H9 (cell line): ENCODE measurements around the gene SLX4IP. TPM values are rescaled to one million over a fixed set of nuclear protein-coding genes. Genes with fewer than 3 reads are reported as not detected.

Source experiments
- DNase-seq: peaks from one replicate; pipeline ENCODE4 v3.0.0-alpha.2; 2017
- H2AFZ ChIP-seq: one replicate; pipeline ENCODE4 v1.6.1; 2013; ENCODE audit warnings: mild to moderate bottlenecking, low read length, control low read depth, moderate library complexity
- H2AK5ac ChIP-seq: 2 replicates; pipeline ENCODE4 v1.6.1; 2013; ENCODE audit warnings: low read length, control low read depth, mixed read lengths; ENCODE audit not compliant: insufficient read length
- H2BK120ac ChIP-seq: one replicate; pipeline ENCODE4 v1.6.1; 2013; ENCODE audit warnings: low read depth, mild to moderate bottlenecking, low read length, control low read depth, inconsistent platforms; ENCODE audit not compliant: poor library complexity, severe bottlenecking
- H2BK12ac ChIP-seq: 2 replicates; pipeline ENCODE4 v1.6.1; 2013; ENCODE audit warnings: low read length, control low read depth, mixed read lengths, low read depth; ENCODE audit not compliant: insufficient read length
- H2BK15ac ChIP-seq: 2 replicates; pipeline ENCODE4 v1.6.1; 2013; ENCODE audit warnings: low read depth, low read length, control low read depth
- H2BK20ac ChIP-seq: one replicate; pipeline ENCODE4 v1.6.1; 2013; ENCODE audit warnings: low read depth, mild to moderate bottlenecking, low read length, control low read depth, inconsistent platforms; ENCODE audit not compliant: poor library complexity, severe bottlenecking
- H2BK5ac ChIP-seq: 2 replicates; pipeline ENCODE4 v1.6.1; 2013; ENCODE audit warnings: low read length, control low read depth, mixed read lengths; ENCODE audit not compliant: insufficient read length
- H3K14ac ChIP-seq: 2 replicates; pipeline ENCODE4 v1.6.1; 2013; ENCODE audit warnings: low read length, control low read depth; ENCODE audit not compliant: insufficient read depth
- H3K18ac ChIP-seq: 2 replicates; pipeline ENCODE4 v1.6.1; 2013; ENCODE audit warnings: low read depth, mild to moderate bottlenecking, mixed read lengths, low read length, control low read depth; ENCODE audit not compliant: insufficient read length
- H3K23ac ChIP-seq: 2 replicates; pipeline ENCODE4 v1.6.1; 2013; ENCODE audit warnings: low read length, control low read depth, mixed read lengths, low read depth; ENCODE audit not compliant: insufficient read length
- H3K23me2 ChIP-seq: 2 replicates; pipeline ENCODE4 v1.6.1; 2013; ENCODE audit warnings: low read depth, mild to moderate bottlenecking, mixed read lengths, low read length, control low read depth; ENCODE audit not compliant: insufficient read length, poor library complexity, severe bottlenecking
- H3K27ac ChIP-seq: 2 replicates; pipeline ENCODE4 v1.5.1; 2013; ENCODE audit warnings: low read length, control low read depth, mixed read lengths, low read depth; ENCODE audit not compliant: insufficient read length
- H3K27me3 ChIP-seq: 2 replicates; pipeline ENCODE4 v1.6.1; 2013; ENCODE audit warnings: low read length, control low read depth, inconsistent platforms; ENCODE audit not compliant: insufficient read depth
- H3K4ac ChIP-seq: 2 replicates; pipeline ENCODE4 v1.6.1; 2013; ENCODE audit warnings: low read depth, mild to moderate bottlenecking, control low read depth, inconsistent platforms, low read length, moderate library complexity
- H3K4me1 ChIP-seq: 2 replicates; pipeline ENCODE4 v1.6.1; 2013; ENCODE audit warnings: low read length, control low read depth, inconsistent platforms; ENCODE audit not compliant: insufficient read depth
- H3K4me2 ChIP-seq: 2 replicates; pipeline ENCODE4 v1.6.1; 2013; ENCODE audit warnings: low read length, control low read depth, mixed read lengths; ENCODE audit not compliant: insufficient read length, insufficient read depth
- H3K56ac ChIP-seq: 2 replicates; pipeline ENCODE4 v1.6.1; 2013; ENCODE audit warnings: low read depth, mild to moderate bottlenecking, mixed read lengths, low read length, control low read depth; ENCODE audit not compliant: insufficient read length
- H3K79me1 ChIP-seq: 2 replicates; pipeline ENCODE4 v1.6.1; 2013; ENCODE audit warnings: low read depth, mild to moderate bottlenecking, moderate library complexity, low read length, control low read depth, inconsistent platforms; ENCODE audit not compliant: insufficient read depth, poor library complexity, severe bottlenecking
- H3K79me2 ChIP-seq: 2 replicates; pipeline ENCODE4 v1.6.1; 2013; ENCODE audit warnings: low read length, control low read depth, inconsistent platforms; ENCODE audit not compliant: insufficient read depth
- H3K9ac ChIP-seq: 2 replicates; pipeline ENCODE4 v1.6.1; 2013; ENCODE audit warnings: low read length, control low read depth, mixed read lengths; ENCODE audit not compliant: insufficient read length; ENCODE audit errors: extremely low read depth
- H3K9me3 ChIP-seq: one replicate; pipeline ENCODE4 v1.6.1; 2013; ENCODE audit warnings: low read depth, low read length, inconsistent platforms; ENCODE audit not compliant: control insufficient read depth
- H3T11ph ChIP-seq: one replicate; pipeline ENCODE4 v1.6.1; 2013; ENCODE audit warnings: mild to moderate bottlenecking, low read length, control low read depth, inconsistent platforms
- H4K20me1 ChIP-seq: one replicate; pipeline ENCODE4 v1.6.1; 2013; ENCODE audit not compliant: control insufficient read depth, insufficient read length, insufficient read depth
- H4K5ac ChIP-seq: 2 replicates; pipeline ENCODE4 v1.6.1; 2013; ENCODE audit warnings: low read depth, mild to moderate bottlenecking, mixed read lengths, low read length, control low read depth; ENCODE audit not compliant: insufficient read length
- H4K8ac ChIP-seq: replicated peaks from 2 replicates; pipeline ENCODE4 v1.6.1; 2013; ENCODE audit warnings: low read length, control low read depth, mixed read lengths, low read depth; ENCODE audit not compliant: insufficient read length
- H4K91ac ChIP-seq: 2 replicates; pipeline ENCODE4 v1.6.1; 2013; ENCODE audit warnings: low read depth, mild to moderate bottlenecking, moderate library complexity, mixed read lengths, low read length, control low read depth; ENCODE audit not compliant: insufficient read length
- H3K27ac Mint-ChIP-seq, 3 experiments: 2 replicates in 2 of 3; 3 replicates in 1 of 3; pipeline ENCODE4 v1.8.0; 2020 to 2021; ENCODE audit warnings: mixed read lengths in 3 of 3, mild to moderate bottlenecking in 1 of 3, moderate library complexity in 1 of 3
- H3K27me3 Mint-ChIP-seq: 2 replicates; pipeline ENCODE4 v1.8.0; 2021; ENCODE audit warnings: low read depth, mild to moderate bottlenecking, moderate library complexity, mixed read lengths
- H3K36me3 Mint-ChIP-seq, 3 experiments: 2 replicates in 2 of 3; 3 replicates in 1 of 3; pipeline ENCODE4 v1.8.0; 2020 to 2021; ENCODE audit warnings: low read depth in 3 of 3, mixed read lengths in 3 of 3; ENCODE audit not compliant: insufficient read depth in 1 of 3
- H3K4me1 Mint-ChIP-seq, 2 experiments: 2 replicates each; pipeline ENCODE4 v1.8.0; 2020; ENCODE audit warnings: mixed read lengths in 2 of 2
- H3K4me3 Mint-ChIP-seq, 2 experiments: 2 replicates in 1 of 2; 3 replicates in 1 of 2; pipeline ENCODE4 v1.8.0; 2020 to 2021; ENCODE audit warnings: mild to moderate bottlenecking in 2 of 2, mixed read lengths in 2 of 2, moderate library complexity in 1 of 2
- H3K9me3 Mint-ChIP-seq, 2 experiments: 2 replicates in 1 of 2; 3 replicates in 1 of 2; pipeline ENCODE4 v1.8.0; 2020; ENCODE audit warnings: mild to moderate bottlenecking in 2 of 2, mixed read lengths in 2 of 2, moderate library complexity in 1 of 2
- CTCF ChIP-seq: fragments of 200-600 bp; sonication (generic); conservative IDR thresholded peaks from 3 replicates; pipeline ENCODE4 v1.8.0; 2021; ENCODE audit warnings: antibody characterized with exemption, mild to moderate bottlenecking
- total RNA-seq: library from RNA; stranded (reverse); gene quantifications from 2 replicates; pipeline ENCODE4 v1.2.1, GENCODE V29; 2021

The SLX4IP gene
- total RNA-seq, 1 experiment from 2014 or later: 7.9 TPM

- Histone ChIP-seq H3K79me1 (no peaks in the 10 kb centered on the region), H3K4me2 (no peak overlapping the region), H4K20me1 (no peaks in the 10 kb centered on the region), H3K4ac (no peak overlapping the region), H3K23ac (no peak overlapping the region), H3K23me2 (no peaks in the 10 kb centered on the region), H4K91ac (no peak overlapping the region), H4K5ac (no peak overlapping the region), H2BK15ac (no peak overlapping the region), H3K27ac (no peak overlapping the region), H2AFZ (no peak overlapping the region), H4K8ac (no peak overlapping the region), H2BK20ac (no peak overlapping the region), H3K14ac (no peak overlapping the region), H2BK12ac (no peak overlapping the region), H3T11ph (no peak overlapping the region), H3K56ac (no peak overlapping the region), H3K79me2 (no peaks in the 10 kb centered on the region; the same call in 1 of the 2 replicates), H3K27me3 (no peaks in the 10 kb centered on the region), H3K4me1 (peaks cover 3% of the 10 kb centered on the region), H2AK5ac (no peak overlapping the region), H3K9ac (no peak overlapping the region), H3K9me3 (no peaks in the 10 kb centered on the region), H3K18ac (no peak overlapping the region), H2BK120ac (no peak overlapping the region), H2BK5ac (no peak overlapping the region)
- no peak for TF ChIP-seq CTCF
- H3K36me3 Mint-ChIP-seq: peaks cover 0 to 9% (median 7%) of the 10 kb centered on the region in 3 experiments; a peak in 4 of 7 replicates
- no peaks in the 10 kb centered on the region for H3K27me3 Mint-ChIP-seq
- peaks cover 0 to 3% of the 10 kb centered on the region in 2 experiments; a peak in 3 of 5 replicates for H3K9me3 Mint-ChIP-seq
- peaks cover 9% of the 10 kb centered on the region in 2 experiments for H3K4me1 Mint-ChIP-seq
- H3K4me3 Mint-ChIP-seq: no peak overlapping the region
- peak overlapping the region in 2 of 3 experiments; percentile 6 to 66; a peak in 3 of 7 replicates for H3K27ac Mint-ChIP-seq
- no peak for DNase-seq
These were observed 19.1 kb downstream of the SLX4IP start for GRCh38 chr20:10454151-10454750.
